Posterior cingulate gyrus (tissue), 11 donors: Measurements from ENCODE around the gene STAB2.
A peak's percentile ranks its signal among the peaks of the same experiment; 100 is the strongest.

Source experiments
- DNase-seq, 10 donors: peaks; one replicate each; pipeline versions ENCODE4 v3.0.0 to v3.0.0-alpha.2; 2020 to 2021; ENCODE audit warnings: mixed read lengths in 3 of 10
- intact Hi-C: fragments of 100-400 bp; cut with DNase I; formaldehyde crosslinking; loops from one replicate; pipeline ENCODE4 v1.15.1; 2023

STAB2 gene, protein sequence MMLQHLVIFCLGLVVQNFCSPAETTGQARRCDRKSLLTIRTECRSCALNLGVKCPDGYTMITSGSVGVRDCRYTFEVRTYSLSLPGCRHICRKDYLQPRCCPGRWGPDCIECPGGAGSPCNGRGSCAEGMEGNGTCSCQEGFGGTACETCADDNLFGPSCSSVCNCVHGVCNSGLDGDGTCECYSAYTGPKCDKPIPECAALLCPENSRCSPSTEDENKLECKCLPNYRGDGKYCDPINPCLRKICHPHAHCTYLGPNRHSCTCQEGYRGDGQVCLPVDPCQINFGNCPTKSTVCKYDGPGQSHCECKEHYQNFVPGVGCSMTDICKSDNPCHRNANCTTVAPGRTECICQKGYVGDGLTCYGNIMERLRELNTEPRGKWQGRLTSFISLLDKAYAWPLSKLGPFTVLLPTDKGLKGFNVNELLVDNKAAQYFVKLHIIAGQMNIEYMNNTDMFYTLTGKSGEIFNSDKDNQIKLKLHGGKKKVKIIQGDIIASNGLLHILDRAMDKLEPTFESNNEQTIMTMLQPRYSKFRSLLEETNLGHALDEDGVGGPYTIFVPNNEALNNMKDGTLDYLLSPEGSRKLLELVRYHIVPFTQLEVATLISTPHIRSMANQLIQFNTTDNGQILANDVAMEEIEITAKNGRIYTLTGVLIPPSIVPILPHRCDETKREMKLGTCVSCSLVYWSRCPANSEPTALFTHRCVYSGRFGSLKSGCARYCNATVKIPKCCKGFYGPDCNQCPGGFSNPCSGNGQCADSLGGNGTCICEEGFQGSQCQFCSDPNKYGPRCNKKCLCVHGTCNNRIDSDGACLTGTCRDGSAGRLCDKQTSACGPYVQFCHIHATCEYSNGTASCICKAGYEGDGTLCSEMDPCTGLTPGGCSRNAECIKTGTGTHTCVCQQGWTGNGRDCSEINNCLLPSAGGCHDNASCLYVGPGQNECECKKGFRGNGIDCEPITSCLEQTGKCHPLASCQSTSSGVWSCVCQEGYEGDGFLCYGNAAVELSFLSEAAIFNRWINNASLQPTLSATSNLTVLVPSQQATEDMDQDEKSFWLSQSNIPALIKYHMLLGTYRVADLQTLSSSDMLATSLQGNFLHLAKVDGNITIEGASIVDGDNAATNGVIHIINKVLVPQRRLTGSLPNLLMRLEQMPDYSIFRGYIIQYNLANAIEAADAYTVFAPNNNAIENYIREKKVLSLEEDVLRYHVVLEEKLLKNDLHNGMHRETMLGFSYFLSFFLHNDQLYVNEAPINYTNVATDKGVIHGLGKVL (N-terminal part only)

GRCh38 chr12:103586791-103587370, at the start of gene STAB2:
Gene STAB2 (plus strand): TSS chr12:103587273. CDS start chr12:103587477, 204 bp downstream.
- intact Hi-C loops, result no loop called here
- no peak for DNase-seq

DNA sequence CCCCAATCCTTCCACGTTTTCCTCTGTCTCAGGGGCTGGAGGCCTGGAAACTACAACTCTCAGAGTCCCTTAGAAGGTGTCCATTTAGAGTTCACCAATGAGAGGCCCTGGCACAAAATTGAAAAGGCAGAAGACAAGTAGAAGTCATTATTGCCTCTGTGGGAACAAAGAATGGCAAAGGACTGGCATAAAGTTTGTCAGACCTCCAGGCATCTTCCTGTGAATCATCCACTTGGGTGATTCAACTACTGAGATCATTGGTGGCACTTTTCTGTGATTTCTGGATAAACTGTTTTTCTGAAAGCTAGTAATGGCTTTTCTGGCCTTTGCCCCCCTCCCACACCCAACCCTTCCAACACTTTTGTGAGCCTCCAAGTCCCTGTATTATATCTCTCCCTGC, 48.7 kb upstream of the STAB2 start:
- DNase-seq, result no peak
- intact Hi-C loops, result no loop called here

GRCh38 chr12:103540319-103540718, 46.8 kb upstream of the STAB2 start:
- intact Hi-C loops, result no loop called here
- DNase-seq, result no peak

DNA sequence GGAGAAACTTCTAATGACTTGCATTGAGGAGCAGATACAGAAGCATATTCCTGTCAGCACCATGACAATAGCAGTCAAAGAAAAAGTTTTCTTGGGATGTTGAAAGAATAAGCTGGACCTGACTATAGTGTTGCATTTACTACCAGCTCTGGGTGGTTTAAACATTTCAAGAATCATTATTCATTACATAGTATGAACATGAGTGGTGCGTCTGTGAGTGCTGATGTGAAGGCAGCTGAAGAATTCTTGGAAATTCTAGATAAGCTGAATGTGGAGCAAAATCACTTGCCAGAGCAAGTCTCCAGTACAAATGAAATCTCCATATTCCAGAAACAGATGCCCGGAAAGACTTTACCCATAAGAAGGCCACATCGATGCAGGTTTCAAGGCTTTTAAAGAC, 45.0 kb upstream of the STAB2 start:
- intact Hi-C loops, result no loop called here
- DNase-seq, result no peak

- DNase-seq, result no peak
- intact Hi-C loops, result no loop called here
Observed at GRCh38 chr12:103546959-103547358, 40.1 kb upstream of the STAB2 start.

GRCh38 chr12:103547376-103547775, 39.7 kb upstream of the STAB2 start:
- no peak for DNase-seq
- intact Hi-C loops, result no loop called here

DNA sequence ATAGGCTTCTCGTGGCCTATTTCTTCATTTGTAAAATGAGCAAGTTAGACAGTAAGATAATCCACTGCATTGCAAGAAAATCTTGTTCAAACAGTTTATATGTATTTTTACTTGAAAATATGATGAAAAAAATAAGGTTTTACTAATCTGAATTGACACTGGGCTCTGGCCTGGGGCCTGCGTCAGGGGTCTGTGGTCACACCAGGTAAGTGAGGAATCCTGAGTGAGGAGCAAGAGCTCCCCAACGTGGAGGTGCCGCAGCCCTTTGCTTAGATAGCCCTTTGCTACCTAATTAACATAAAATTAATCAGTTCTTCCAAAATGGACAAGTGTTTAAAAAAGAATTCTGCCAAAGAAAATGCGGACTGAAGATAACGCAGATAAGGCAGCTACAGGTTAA, 39.1 kb upstream of the STAB2 start:
- DNase-seq, result peak in 1 of 10 donors; percentile 73
- intact Hi-C loops, result loop anchor here (1.0 kb wide), 3 partner anchors 52 to 665 kb away; no protein-coding TSS in a partner anchor

DNA sequence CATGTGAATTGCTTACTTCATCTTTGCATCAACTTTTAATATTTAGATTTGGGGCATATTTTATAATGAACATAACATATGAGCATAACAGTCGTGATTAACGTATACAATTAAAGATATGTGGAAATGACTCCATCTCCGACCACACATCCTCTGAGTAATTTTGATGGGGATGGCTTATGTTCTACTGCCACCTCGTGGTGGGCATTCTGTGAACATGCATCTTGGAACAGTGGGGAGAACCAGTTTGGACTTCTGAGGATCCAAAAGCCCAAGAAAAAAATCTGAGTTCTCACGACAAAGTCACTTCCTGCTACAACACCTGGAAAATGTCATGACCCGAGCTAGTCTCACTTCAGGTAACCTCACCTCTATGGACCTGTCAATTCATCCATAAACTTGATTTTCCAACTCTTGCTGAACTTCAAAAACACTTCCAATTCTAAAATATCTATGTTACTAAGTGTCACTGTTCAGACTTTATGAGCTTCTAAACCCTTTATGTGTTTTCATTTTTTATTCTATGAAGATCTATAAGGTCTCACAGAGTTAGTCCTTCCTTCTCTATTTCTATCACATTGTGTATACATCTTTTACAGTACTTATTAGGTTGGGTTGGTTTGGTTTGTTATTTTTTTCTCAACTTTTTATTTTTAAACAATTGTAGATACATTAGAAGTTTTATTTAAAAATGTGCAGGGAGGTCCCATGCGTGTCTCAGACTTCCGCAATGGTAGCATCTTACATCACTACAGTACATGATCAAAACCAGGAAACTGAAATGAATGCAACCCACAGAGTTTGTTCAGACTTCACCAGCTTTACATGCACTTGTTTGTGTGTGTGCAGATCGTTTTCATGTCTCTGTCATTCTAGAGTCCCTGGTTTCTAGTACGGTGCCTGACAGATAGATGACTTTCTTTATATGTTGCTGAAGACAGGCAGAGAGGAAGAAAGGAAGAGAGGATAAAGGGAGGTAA, 38.2 kb upstream of the STAB2 start:
- peak in 8 of 10 donors; percentile 48 to 94 (median 75) for DNase-seq
- intact Hi-C loops, result loop anchor here (1.0 kb wide), 3 partner anchors 53 to 666 kb away; no protein-coding TSS in a partner anchor

DNA sequence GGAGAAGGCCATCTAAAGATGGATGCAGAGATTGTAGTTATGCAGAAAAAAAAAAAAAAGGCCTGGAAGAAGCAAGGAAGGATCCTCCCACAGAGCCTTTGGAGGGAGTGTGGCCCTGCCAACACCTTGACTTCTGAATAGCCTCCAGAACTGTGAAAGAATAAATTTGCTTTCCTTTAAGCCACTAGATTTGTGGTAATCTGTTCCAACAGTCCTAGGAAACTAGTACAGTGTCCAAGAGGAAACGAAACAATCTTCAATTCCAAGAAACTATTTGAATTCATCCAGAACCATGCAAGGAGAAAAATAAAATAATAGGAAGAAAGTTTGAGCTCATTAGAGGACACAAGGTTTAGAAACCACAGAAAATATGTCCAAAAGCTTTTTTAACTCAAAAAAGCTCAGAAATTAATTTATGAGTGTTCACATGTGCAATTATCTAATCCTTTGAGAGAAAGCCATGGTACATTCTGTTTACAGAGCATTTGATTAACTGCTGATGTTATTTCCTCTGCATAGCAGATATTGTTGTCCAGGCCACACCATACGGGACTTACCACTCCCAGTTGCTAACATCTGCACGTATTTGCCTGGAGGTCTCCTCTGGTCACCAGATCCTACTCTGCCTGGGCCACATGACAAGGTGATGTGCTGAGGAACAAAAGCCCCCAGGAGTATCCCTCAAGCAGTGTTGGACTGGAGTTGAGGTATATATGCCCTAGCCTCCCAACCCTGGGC, 30.0 kb upstream of the STAB2 start:
- intact Hi-C loops, result no loop called here
- DNase-seq, result no peak

DNA sequence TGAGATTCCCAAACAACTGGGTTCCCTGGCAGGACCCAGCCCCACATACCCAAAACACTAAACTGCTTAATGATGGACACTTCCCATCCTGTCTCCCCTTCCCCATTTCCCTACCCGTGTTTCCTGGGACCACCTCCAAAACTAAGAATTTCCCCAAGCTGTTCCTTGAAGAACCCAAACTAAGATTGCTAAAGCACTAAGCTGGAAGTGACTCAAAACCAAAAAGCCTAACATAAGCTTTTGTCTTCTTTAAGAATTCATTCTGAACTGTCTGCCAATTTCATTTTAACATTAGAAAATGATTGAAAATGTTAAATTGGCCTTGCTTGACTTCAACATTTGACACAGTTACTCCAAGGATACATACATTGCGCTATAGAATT, 29.5 kb upstream of the STAB2 start:
- intact Hi-C loops, result no loop called here

DNA sequence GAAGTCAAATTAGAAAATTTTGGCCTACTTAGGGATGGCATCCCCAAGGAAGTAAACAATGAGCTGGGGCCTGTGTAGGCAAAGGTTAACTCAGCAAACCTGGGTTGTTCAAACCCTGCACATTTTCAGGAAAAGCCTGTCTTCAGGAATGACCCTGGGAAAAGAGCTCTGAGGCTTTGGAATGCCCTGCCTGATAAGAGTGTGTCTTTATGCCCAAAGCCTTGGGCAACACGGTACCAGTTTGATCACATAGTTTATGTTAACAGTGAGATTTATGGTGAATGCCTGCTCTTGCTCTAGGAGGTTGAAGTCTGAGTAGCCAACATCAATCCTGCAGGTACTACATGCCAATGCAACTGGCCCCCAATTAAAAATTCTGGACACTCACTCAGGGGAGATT, 28.2 kb upstream of the STAB2 start:
- no peak for DNase-seq
- intact Hi-C loops, result no loop called here

More for the DNA sequence above, 29.5 kb upstream of the STAB2 start:
- no peak for DNase-seq

- no peak for DNase-seq
- intact Hi-C loops, result no loop called here
Observed at GRCh38 chr12:103560604-103561101, 26.4 kb upstream of the STAB2 start.

- intact Hi-C loops, result no loop called here
- no peak for DNase-seq
Observed at GRCh38 chr12:103561174-103561573, 25.9 kb upstream of the STAB2 start.

DNA sequence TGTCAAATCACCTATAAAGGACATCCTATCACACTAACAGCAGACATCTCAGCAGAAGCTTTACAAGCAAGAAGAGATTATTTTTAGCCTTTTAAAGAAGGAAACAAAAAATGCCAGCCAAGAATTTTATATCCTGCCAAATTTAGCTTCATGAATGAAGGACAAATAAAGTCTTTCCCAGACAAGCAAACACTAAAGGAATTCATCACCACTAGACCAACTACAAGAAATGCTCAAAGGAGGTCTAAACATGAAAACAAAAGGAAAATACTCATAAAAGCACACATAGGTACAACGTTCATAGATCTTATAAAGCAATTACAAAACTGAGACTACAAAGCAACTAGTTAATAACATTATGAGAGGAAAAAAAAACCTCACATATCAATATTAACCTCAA, 20.7 kb upstream of the STAB2 start:
- intact Hi-C loops, result no loop called here
- DNase-seq, result no peak

DNA sequence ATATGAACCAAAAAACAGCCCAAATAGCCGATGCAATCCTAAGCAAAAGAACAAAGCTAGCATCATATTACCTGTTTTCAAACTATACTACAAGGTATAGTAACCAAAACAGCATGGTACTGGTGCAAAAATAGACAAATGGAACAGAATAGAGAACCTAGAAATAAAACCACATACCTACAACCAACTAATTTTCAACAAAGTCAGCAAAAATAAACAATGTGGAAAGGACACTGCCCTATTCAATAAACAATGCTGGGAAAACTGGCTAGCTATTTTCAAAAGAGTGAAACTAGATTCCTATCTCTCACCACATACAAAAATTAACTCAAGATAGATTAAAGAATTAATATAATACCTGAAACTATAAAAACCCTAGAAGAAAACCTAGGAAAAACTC, 17.8 kb upstream of the STAB2 start:
- intact Hi-C loops, result no loop called here
- no peak for DNase-seq

- intact Hi-C loops, result no loop called here
- peak in 6 of 10 donors; percentile 4 to 78 (median 54) for DNase-seq
Observed at GRCh38 chr12:103571286-103571685, 15.8 kb upstream of the STAB2 start.

DNA sequence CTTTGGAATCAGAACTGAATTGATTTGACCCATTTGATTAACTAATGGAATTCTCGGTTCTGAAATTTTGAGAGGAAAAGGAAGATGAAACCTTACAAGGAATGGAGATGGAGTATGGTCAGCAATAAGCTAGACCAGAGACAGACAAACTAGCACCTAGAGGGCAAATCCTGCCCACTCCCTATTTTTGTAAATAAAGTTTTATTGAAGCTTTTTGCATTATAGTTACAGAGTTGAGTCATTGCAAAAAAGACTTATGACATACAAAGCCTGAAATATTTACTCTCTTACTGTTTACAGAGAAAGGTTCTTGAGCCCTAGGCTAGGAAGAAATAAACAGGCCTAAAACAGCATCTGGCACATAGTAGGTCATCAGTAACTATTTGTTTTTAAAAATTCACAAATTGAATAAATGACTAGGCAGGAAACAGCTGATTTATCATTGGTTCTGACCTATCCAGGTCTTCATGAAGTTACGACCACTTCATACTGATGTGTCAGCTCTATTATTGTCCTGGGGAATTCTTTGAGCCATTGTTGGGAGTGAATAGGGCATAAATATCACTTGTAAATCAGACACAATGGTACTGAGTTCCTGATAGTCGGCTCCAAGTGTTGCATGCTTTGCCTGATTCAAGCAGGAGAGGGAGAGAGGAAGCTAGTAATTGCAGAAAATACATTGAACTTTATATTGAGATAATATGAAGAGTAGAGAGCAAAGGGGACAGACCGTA, 14.6 kb upstream of the STAB2 start:
- intact Hi-C loops, result no loop called here
- no peak for DNase-seq

- intact Hi-C loops, result no loop called here
- DNase-seq, result no peak
Observed at GRCh38 chr12:103573185-103573584, 13.9 kb upstream of the STAB2 start.
